NCI-H460 (cell line): Measurements from ENCODE around the gene CFAP52. TPM values are rescaled to one million over a fixed set of nuclear protein-coding genes. Genes with fewer than 3 reads are reported as not detected.
"Not testable (repeated sequence)": the region's sequence is repeated elsewhere in the genome, so short reads cannot be mapped to it uniquely, and the experiment has no call there.

ENCODE experiments used
- DNase-seq: peaks from one replicate; pipeline ENCODE4 v3.0.0-alpha.2; 2016; ENCODE audit warnings: low read depth; ENCODE audit errors: extremely low read depth
- total RNA-seq: library from RNA; depleted of rRNA; stranded (reverse); fragments of >200 nt; shearing (Covaris generic); gene quantifications from 2 replicates; pipeline ENCODE4 v1.2.3, GENCODE V29; 2014

The CFAP52 gene
- total RNA-seq, 1 experiment from 2014 or later, result 0.22 TPM

- peak; percentile 38 for DNase-seq
Measured at GRCh38 chr17:9644910-9645751, 68.7 kb downstream of the CFAP52 start, which contains the start of gene USP43. Gene USP43, plus strand, starts transcription at chr17:9645517. Its CDS starts 116 bp downstream, at chr17:9645633.

GRCh38 chr17:9645851-9646545 is 69.6 kb downstream of the CFAP52 start:
- peak; percentile 53 for DNase-seq

- no peak for DNase-seq
Measured at GRCh38 chr17:9646546-9646885, 70.1 kb downstream of the CFAP52 start.

GRCh38 chr17:9647014-9647413 is 70.6 kb downstream of the CFAP52 start:
- DNase-seq, result no peak

DNA sequence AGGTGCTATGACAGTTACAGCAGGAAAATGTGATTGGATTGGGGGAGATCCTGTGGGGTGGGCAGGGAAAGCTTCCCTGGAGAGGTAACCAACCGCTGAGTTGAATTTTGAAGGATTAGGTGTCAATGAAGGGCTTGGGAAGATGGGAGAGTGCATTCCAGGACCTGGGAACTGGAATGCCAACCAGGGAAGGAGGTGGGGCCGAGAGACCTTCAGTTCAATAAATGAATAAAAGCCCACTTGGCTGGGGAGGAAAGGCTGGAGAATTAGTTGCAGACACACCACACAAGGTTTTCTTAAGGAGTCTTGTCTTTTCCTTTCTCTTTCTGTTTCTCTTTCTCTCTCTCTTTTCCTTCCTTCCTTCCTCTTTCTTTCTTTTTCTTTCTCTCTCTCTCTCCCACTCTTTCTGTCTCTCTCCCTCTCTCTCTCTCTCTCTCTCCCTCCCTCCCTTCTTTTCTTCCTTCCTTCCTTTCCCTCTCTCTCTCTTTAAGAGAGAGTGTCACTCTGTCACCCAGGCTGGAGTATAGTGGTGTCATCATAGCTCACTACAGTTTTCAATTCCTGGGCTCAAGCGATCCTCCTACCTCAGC is 72.2 kb downstream of the CFAP52 start:
- no peak for DNase-seq

DNA sequence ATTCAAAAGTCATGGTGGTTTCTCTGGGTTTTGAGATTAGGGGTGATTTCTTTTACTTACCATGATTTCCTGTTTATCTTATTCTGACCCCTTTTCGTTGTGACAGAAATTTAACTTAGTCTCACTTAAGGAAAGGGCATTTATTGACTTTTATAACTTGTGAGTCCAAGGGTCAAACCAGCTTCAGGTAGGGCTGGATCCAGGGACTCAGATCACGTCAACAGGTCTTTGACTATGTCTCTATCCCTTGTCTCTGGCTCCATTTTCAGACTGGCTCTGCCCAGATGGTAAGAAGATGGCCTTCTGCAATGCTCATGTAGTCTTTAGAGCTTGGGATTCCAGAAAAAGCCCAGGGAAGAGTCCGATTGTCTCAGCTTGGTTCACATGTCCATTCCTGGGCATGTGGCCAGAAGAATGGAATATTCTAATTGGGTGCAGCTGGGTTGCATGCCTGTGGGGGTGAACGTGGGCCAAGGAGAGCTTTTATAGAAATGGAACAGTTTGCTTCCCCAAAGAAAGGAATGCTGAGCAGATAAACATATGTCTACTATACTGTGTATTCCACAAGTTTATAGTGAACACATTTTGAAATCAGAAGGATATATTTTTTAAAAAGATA is 82.3 kb downstream of the CFAP52 start:
- DNase-seq, result no peak

DNA sequence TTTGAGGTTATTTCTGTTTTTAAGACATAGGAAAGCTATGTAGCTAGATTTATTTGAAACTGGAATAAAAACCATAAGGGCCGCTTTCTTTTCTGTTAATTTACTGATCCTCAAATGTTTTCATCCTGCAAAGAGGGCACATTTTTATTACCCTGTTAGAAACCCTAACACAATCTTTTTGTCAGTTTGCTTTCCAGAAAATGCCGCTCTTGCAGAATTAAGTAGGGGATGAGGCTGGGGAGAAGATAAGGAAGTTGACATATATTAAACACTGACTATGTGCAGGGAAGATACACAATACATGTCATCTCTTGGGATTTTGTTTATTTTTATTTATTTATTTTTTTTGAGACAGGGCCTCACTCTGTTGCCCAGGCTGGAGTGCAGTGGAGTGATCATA is 84.6 kb downstream of the CFAP52 start:
- DNase-seq, result no peak

- not testable (repeated sequence) for DNase-seq
Measured at GRCh38 chr17:9663511-9663910, 87.1 kb downstream of the CFAP52 start.

DNA sequence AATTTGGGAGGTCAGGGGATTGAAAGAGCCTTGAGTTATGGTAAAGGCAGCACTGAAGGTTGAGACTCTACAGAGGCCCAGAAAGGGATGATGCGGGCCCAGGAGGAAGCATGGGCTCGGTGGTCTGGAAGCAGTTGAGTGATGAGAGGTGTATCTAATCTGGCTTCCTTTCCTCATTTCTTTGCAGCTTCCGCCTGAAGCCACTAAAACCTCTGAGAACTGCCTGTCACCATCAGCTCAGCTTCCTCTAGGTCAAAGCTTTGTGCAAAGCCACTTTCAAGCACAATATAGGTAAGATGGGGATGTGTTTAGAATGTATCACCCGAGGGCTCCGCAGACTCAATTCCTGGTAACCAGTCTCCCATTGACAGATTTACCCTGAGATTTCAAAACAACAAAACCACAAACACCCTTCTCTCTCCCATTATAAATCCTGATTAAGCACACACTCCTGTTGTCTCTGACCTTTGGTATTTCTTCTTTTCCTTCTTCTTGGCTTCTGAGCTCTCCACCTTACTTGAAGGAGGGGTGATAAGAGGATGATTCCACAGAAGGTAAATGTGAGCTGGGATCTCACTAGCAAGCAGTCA is 90.1 kb downstream of the CFAP52 start:
- no peak for DNase-seq

DNA sequence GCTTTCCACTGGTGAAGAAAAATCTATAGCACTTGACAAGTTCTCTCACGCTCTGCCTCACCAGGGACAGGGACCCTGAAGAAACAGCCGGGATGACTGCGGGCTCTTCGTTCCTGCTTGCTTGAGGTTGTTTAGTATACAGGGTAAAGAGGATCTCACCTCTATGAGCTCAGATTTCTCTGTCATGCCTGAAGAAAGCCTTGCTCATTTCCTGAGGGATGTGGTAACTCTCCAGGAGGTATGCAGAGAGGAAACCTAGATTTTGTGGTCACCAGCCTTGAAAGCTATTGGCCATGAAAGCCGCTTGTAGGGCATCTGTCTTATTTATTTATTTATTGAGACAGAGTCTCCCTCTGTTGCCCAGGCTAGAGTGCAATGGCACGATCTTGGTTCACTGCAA is 92.1 kb downstream of the CFAP52 start:
- no peak for DNase-seq

GRCh38 chr17:9669551-9670008 is 93.1 kb downstream of the CFAP52 start:
- DNase-seq, result no peak

DNA sequence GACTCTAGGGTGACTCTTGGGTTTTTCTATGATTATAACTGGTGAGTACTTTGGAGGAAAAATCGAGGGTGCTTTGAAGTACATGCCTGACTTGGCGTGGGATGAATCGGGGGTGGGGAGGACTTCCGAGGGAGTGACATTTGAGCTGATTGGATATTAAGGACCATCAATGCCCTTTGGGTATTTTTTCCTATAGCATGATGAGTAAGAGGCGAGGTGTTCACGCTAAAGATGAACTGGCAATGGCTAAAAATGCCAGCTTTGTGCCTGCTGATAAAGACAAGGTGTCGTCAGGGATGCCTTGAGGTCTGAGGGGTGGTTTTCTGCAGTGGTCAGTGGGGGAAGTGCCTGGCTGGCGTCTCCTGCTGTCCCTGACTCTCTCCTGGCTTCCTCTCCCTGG is 94.2 kb downstream of the CFAP52 start:
- no peak for DNase-seq

- no peak for DNase-seq
Measured at GRCh38 chr17:9671559-9671958, 95.1 kb downstream of the CFAP52 start.

DNA sequence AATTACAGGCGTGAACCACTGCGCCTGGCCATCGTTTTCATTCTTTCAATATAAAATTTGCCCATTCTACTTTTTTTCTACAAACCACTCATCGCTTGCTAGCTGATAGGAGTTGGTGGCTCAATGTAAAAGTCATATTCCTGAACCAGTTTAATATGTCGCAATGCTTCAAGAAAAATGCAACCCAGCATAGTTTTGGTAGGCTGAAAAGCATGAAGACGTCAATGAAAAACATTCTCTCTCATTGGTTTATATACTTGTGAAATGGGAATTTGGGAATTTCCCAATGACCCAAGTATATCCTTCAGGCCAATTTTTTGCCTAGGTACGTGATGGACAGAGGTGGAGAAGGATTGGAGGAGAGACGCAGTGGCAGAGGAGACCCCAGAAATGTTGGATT is 95.8 kb downstream of the CFAP52 start:
- no peak for DNase-seq

GRCh38 chr17:9672691-9673090 is 96.2 kb downstream of the CFAP52 start:
- no peak for DNase-seq

DNA sequence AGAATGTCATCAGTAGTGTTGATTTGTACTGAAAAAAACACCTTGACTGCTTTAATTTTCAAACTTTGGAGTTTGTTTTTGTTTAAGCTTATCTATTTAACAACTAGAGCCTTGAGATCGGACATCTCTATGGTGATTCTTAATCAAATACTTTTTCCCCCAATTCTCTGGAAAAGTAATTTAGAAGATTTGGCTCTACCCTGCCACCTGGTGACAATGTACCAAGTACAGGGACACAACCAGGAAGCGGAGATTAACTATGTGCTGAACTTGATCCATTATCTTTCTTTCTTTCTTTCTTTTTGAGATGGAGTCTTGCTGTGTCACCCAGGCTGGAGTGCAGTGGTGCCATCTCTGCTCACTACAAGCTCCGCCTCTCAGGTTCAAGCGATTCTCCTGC is 99.6 kb downstream of the CFAP52 start:
- peak; percentile 6 for DNase-seq

GRCh38 chr17:9676820-9677310 is 100.4 kb downstream of the CFAP52 start:
- peak; percentile 15 for DNase-seq

DNA sequence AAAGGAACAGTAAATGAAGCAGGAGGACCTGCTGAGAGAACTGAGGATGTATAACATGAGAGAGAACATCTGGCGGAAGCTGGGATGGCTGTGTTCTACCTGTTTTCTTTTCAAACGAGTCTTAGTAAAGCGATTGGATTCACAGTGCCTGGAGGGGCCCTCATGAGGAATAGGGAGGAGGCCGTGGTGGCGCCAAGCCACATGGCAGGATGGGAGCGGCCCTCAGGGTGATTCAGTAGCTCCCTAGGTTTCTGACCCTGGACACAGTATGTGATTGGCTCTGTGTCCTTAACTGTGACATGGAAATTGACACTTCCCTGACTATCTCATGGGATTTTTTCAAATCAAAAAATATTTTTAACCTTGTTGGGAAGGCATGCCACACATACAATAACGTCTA is 101.0 kb downstream of the CFAP52 start:
- DNase-seq, result no peak

- DNase-seq, result no peak
Measured at GRCh38 chr17:9677896-9678295, 101.5 kb downstream of the CFAP52 start.

DNA sequence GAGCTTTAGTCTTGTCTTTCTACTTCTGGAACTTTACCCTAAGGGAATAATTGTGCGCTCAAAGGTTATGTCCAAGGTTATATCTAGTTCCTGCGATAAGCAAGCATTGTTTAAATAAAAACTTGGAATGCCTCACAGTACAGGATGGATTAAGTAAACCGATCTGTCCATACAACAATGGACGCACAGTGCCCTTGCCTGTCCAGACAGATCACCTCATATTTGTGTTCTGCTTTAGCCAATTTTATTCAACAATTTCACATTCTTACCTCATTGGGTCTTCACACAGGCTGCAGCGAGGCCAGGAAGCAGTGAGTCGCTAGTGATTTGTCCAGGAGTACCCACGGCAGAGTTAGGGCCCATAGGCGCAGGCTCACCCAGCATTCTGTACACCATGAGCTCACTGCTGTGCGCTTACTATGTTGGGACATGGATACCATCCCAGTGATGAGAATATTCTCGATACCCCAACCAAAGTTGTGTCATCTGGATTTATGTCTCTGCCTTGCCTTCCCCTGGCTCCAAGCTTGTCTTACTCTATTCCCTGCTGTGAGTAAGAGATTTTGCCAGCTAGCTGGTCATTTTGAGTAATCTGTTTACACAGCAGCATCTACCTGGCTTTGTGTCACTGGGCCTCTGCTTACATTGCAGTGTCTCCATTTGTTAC is 108.6 kb downstream of the CFAP52 start:
- no peak for DNase-seq
